Osteoblast (primary cell): ENCODE results near the gene MAML2. TPM values are rescaled to one million over a fixed set of nuclear protein-coding genes. Genes with fewer than 3 reads are reported as not detected.

ENCODE experiments used
- DNase-seq: peaks from one replicate; pipeline ENCODE4 v3.0.0; 2011; ENCODE audit warnings: low spot score, mixed read lengths; ENCODE audit not compliant: insufficient read length; ENCODE audit errors: missing footprints
- H2AFZ ChIP-seq: 2 replicates; pipeline ENCODE4 v1.6.0; 2011; ENCODE audit warnings: mild to moderate bottlenecking, low read length
- H3K27ac ChIP-seq: 2 replicates; pipeline ENCODE4 v1.5.1; 2011; ENCODE audit warnings: mild to moderate bottlenecking, low read depth, low read length, moderate library complexity
- H3K27me3 ChIP-seq: 2 replicates; pipeline ENCODE4 v1.6.0; 2012; ENCODE audit warnings: mild to moderate bottlenecking, control low read depth, inconsistent platforms, low read length, moderate library complexity; ENCODE audit not compliant: insufficient read depth
- H3K36me3 ChIP-seq: 2 replicates; pipeline ENCODE4 v1.5.1; 2011; ENCODE audit warnings: mild to moderate bottlenecking, low read length, control low read depth, moderate library complexity; ENCODE audit not compliant: insufficient read depth
- H3K4me1 ChIP-seq: 2 replicates; pipeline ENCODE4 v1.5.1; 2011; ENCODE audit warnings: mild to moderate bottlenecking, low read length, control low read depth, moderate library complexity; ENCODE audit not compliant: insufficient read depth
- H3K4me2 ChIP-seq: 2 replicates; pipeline ENCODE4 v1.6.0; 2011; ENCODE audit warnings: mild to moderate bottlenecking, low read length; ENCODE audit not compliant: insufficient read depth
- H3K4me3 ChIP-seq: fragments of 200-600 bp; sonication (generic); 3 replicates; pipeline ENCODE4 v1.5.1; 2012; ENCODE audit warnings: mild to moderate bottlenecking, low read length, inconsistent platforms; ENCODE audit not compliant: insufficient read depth
- H3K79me2 ChIP-seq: 2 replicates; pipeline ENCODE4 v1.6.0; 2012; ENCODE audit warnings: mild to moderate bottlenecking, low read length, control low read depth, inconsistent platforms; ENCODE audit not compliant: insufficient read depth
- H3K9me3 ChIP-seq: 2 replicates; pipeline ENCODE4 v1.5.1; 2011; ENCODE audit warnings: low read depth, low read length, control low read depth
- H4K20me1 ChIP-seq: 2 replicates; pipeline ENCODE4 v1.6.0; 2012; ENCODE audit warnings: mild to moderate bottlenecking, low read length, control low read depth; ENCODE audit not compliant: insufficient read depth
- CTCF ChIP-seq: IDR thresholded peaks from 2 replicates; pipeline ENCODE4 v1.5.1; 2011; ENCODE audit warnings: mild to moderate bottlenecking, low read depth, low read length, moderate library complexity; ENCODE audit errors: extremely low read depth
- total RNA-seq: library from RNA; depleted of rRNA; stranded (reverse); fragments of >200 nt; gene quantifications from 2 replicates; pipeline ENCODE4 v1.2.3, GENCODE V29; 2012

The MAML2 gene
- total RNA-seq, 1 donor, result 17.4 TPM

- Histone ChIP-seq H3K79me2 (peaks cover 57% of the 10 kb centered on the region), H3K4me3 (no peak overlapping the region), H3K4me2 (no peak overlapping the region), H3K36me3 (peaks cover 3% of the 10 kb centered on the region), H3K9me3 (no peaks in the 10 kb centered on the region), H3K27ac (no peak overlapping the region), H3K27me3 (no peaks in the 10 kb centered on the region), H3K4me1 (peaks cover 4% of the 10 kb centered on the region), H2AFZ (no peak overlapping the region), H4K20me1 (peaks cover 6% of the 10 kb centered on the region)
- no peak for DNase-seq
- no peak for TF ChIP-seq CTCF
Measured at GRCh38 chr11:96123301-96123700, 219.7 kb downstream of the MAML2 start.

- no peak for TF ChIP-seq CTCF
- DNase-seq, result peak; percentile 67
- H2AFZ ChIP-seq, result no peak overlapping the region
- peaks cover 58% of the 10 kb centered on the region for H3K79me2 ChIP-seq
- H3K9me3 ChIP-seq, result no peaks in the 10 kb centered on the region
- H3K4me2 ChIP-seq, result no peak overlapping the region
- H3K4me3 ChIP-seq, result no peak overlapping the region
- peaks cover 4% of the 10 kb centered on the region for H3K4me1 ChIP-seq
- H4K20me1 ChIP-seq, result peaks cover 6% of the 10 kb centered on the region
- no peaks in the 10 kb centered on the region for H3K27me3 ChIP-seq
- H3K36me3 ChIP-seq, result peaks cover 3% of the 10 kb centered on the region
- no peak overlapping the region for H3K27ac ChIP-seq
Measured at GRCh38 chr11:96122601-96123074, 220.4 kb downstream of the MAML2 start.

GRCh38 chr11:96119211-96119610 lies 223.8 kb downstream of the MAML2 start:
- Histone ChIP-seq H3K27me3 (no peaks in the 10 kb centered on the region), H3K27ac (no peak overlapping the region), H3K4me1 (peaks cover 5% of the 10 kb centered on the region), H3K4me2 (no peak overlapping the region), H3K9me3 (no peaks in the 10 kb centered on the region), H3K4me3 (no peak overlapping the region), H3K79me2 (peaks cover 60% of the 10 kb centered on the region), H3K36me3 (peaks cover 3% of the 10 kb centered on the region), H2AFZ (no peak overlapping the region), H4K20me1 (peaks cover 6% of the 10 kb centered on the region)
- no peak for DNase-seq
- no peak for TF ChIP-seq CTCF

GRCh38 chr11:96116376-96116775 lies 226.6 kb downstream of the MAML2 start:
- H3K36me3 ChIP-seq, result peaks cover 5% of the 10 kb centered on the region
- peaks cover 24% of the 10 kb centered on the region for H3K4me1 ChIP-seq
- H3K79me2 ChIP-seq, result peaks cover 56% of the 10 kb centered on the region
- no peaks in the 10 kb centered on the region for H3K27me3 ChIP-seq
- TF ChIP-seq CTCF, result no peak
- H3K4me2 ChIP-seq, result no peak overlapping the region
- H4K20me1 ChIP-seq, result no peaks in the 10 kb centered on the region
- no peak overlapping the region for H2AFZ ChIP-seq
- H3K27ac ChIP-seq, result no peak overlapping the region
- DNase-seq, result no peak
- H3K4me3 ChIP-seq, result no peak overlapping the region
- no peaks in the 10 kb centered on the region for H3K9me3 ChIP-seq
